ENCODE results near the gene NACA2. TPM values are rescaled to one million over a fixed set of nuclear protein-coding genes. Genes with fewer than 3 reads are reported as not detected.
"Not testable (repeated sequence)": the region's sequence is repeated elsewhere in the genome, so short reads cannot be mapped to it uniquely, and the experiment has no call there.

NACA2 gene
- total RNA-seq, 6 experiments from 2014 or later: not detected

GRCh38 chr17:61579347-61579746 lies 11.7 kb downstream of the NACA2 start:
- Mint-ChIP-seq H3K4me1 (ENCODE audit: low read depth) (peaks cover 47% of the 10 kb centered on the region), H3K4me3 (peak overlapping the region; percentile 79), H3K9me3 (no peaks in the 10 kb centered on the region), H3K36me3 (ENCODE audit: low read depth) (no peaks in the 10 kb centered on the region), H3K27ac (peak overlapping the region; percentile 51; the same call in 1 of the 2 replicates), H3K27me3 (ENCODE audit: insufficient read depth) (no peaks in the 10 kb centered on the region)
- TF ChIP-seq CTCF (IDR thresholded peaks at IDR 0.05): no peak
- DNase-seq: no peak

- Mint-ChIP-seq H3K4me3 (no peak overlapping the region), H3K27ac (no peak overlapping the region)
Observed at GRCh38 chr17:61578645-61579044, 12.4 kb downstream of the NACA2 start.

GRCh38 chr17:61575983-61576382 lies 15.0 kb downstream of the NACA2 start:
- H3K9me3 Mint-ChIP-seq: no peaks in the 10 kb centered on the region
- TF ChIP-seq CTCF (IDR thresholded peaks at IDR 0.05): no peak
- H3K36me3 Mint-ChIP-seq (ENCODE audit: low read depth): no peaks in the 10 kb centered on the region
- no peak for DNase-seq
- peaks cover 37% of the 10 kb centered on the region for H3K4me1 Mint-ChIP-seq (ENCODE audit: low read depth)
- H3K27ac Mint-ChIP-seq: no peak overlapping the region
- H3K27me3 Mint-ChIP-seq (ENCODE audit: insufficient read depth): no peaks in the 10 kb centered on the region
- H3K4me3 Mint-ChIP-seq: peak overlapping the region; percentile 16; the same call in 1 of the 2 replicates

More at GRCh38 chr17:61578645-61579044, 12.4 kb downstream of the NACA2 start:
- Mint-ChIP-seq H3K4me1 (ENCODE audit: low read depth) (peaks cover 48% of the 10 kb centered on the region), H3K36me3 (ENCODE audit: low read depth) (no peaks in the 10 kb centered on the region), H3K27me3 (ENCODE audit: insufficient read depth) (no peaks in the 10 kb centered on the region), H3K9me3 (no peaks in the 10 kb centered on the region)
- DNase-seq: no peak
- TF ChIP-seq CTCF (IDR thresholded peaks at IDR 0.05): no peak

- H3K4me3 Mint-ChIP-seq: peak overlapping the region; percentile 16
- peaks cover 4% of the 10 kb centered on the region; the same call in 1 of the 2 replicates for H3K36me3 Mint-ChIP-seq (ENCODE audit: low read depth)
- no peak for TF ChIP-seq CTCF (IDR thresholded peaks at IDR 0.05)
- no peaks in the 10 kb centered on the region for H3K27me3 Mint-ChIP-seq (ENCODE audit: insufficient read depth)
- peak overlapping the region; percentile 34 for H3K27ac Mint-ChIP-seq
- peaks cover 32% of the 10 kb centered on the region for H3K4me1 Mint-ChIP-seq (ENCODE audit: low read depth)
- no peak for DNase-seq
- H3K9me3 Mint-ChIP-seq: peaks cover 3% of the 10 kb centered on the region
Observed at GRCh38 chr17:61575352-61575975, 15.6 kb downstream of the NACA2 start.

GRCh38 chr17:61574542-61575351 lies 16.3 kb downstream of the NACA2 start:
- Mint-ChIP-seq H3K27me3 (ENCODE audit: insufficient read depth) (no peaks in the 10 kb centered on the region), H3K4me3 (peak overlapping the region; percentile 16), H3K27ac (peak overlapping the region; percentile 34), H3K36me3 (ENCODE audit: low read depth) (peaks cover 10% of the 10 kb centered on the region), H3K9me3 (peaks cover 9% of the 10 kb centered on the region), H3K4me1 (ENCODE audit: low read depth) (peaks cover 25% of the 10 kb centered on the region)
- DNase-seq: peak; percentile 65
- peak; percentile 69 for TF ChIP-seq CTCF (IDR thresholded peaks at IDR 0.05)

- not testable (repeated sequence) for DNase-seq; H3K9me3 Mint-ChIP-seq; H3K36me3 Mint-ChIP-seq (ENCODE audit: low read depth); H3K4me3 Mint-ChIP-seq; H3K27me3 Mint-ChIP-seq (ENCODE audit: insufficient read depth); H3K27ac Mint-ChIP-seq
- H3K4me1 Mint-ChIP-seq (ENCODE audit: low read depth): peaks cover 20% of the 10 kb centered on the region
Observed at GRCh38 chr17:61572547-61572946, 18.5 kb downstream of the NACA2 start.

Measured in HFFc6 (cell line).